Muscle of back (tissue), 11 donors: ENCODE data around the gene CLCN1. TPM values are rescaled to one million over a fixed set of nuclear protein-coding genes. Genes with fewer than 3 reads are reported as not detected.

ENCODE experiments used
- DNase-seq, 3 donors: peaks; one replicate each; pipeline versions ENCODE4 v3.0.0 to v3.0.0-alpha.2; 2013
- polyA plus RNA-seq, 10 donors: library from polyadenylated mRNA; unstranded; fragments of 120-200 nt; gene quantifications; one replicate each; pipeline ENCODE4 v1.2.1, GENCODE V29; 2013; ENCODE audit not compliant: insufficient read length in 10 of 10

Gene CLCN1
- polyA plus RNA-seq, 10 donors: 0.30 to 5.1 (median 1.3) TPM

DNA sequence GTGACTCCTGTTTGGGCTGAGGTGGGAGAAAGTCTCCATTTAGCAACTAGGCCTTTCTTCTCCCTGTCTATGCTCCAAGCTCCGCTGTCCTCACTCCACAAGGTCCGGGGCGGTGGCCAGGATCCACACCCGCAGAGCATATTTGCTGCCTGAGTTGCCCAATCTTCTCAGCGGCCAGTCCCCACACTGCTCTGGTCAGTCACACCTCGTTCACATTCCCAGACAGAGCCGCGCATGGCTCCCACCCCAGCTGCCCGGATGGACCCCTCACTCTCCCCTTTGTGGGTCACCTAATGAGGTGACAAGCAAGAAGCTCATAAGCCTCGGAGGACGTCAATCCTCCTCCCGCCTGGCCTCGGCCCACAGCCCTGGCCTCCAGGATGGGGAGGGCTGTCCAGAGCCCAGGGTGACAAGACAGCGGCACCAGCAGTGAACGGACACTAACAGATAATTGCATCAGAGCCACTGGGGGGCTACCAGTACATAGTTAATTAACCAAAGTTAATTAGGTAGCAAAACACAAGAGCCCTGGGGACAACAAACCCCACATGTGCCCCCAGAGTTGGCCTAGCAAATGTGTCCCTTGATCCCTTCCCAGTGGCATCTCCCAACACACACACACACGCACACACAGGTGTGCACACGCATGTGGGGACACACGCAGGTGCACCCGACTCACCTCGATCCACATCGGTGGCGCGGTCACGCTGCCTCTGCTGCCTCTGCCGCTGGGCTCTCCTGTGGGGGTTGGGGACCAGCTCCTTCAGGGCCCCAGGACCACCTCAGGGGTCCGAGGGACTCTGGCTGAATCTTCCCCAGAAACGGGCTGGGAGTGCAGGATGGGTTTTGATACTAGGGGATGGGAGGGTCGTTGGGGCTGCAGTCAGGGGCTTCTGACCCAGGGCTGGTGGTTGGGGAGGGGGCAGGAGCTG is 81.0 kb downstream of the CLCN1 start:
- no peak for DNase-seq

DNA sequence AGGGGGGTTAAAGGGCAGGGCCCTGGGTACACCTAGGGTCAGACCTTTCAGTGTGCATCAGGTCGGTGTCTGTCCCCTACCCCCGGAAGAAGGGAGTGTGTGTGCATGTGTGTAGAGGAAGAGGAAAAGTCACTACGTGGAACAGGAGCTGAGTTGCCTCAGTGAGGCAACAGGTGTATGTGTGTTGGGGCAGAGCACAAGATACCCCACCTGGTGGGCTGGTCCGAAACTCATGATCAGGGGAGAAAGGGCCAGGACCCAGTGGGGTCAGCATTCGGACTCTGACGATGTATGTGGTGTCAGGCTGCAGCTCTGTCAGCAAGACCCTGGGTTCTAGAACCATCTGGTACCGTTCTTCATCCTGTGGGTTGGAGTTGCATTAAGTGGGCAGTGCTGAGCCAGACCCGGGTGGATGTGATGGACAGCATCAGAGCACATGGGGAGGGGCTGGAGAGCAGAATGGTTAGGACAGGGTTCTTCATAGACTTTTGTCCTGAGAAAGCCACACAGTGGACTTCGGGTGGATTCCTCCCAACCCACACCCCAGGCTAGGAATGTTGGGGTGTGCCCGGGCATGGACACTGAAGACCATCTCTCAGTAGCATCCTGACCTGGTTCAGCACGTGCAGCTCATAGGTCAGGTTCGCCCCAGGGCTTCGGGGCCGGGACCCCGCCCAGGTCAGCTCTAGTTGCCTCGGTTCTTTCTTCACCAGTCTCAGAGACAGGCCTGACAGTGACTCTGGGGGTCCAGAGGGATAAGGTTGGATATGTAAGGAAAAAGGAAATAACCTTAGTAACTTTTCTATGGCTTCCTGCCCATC is 82.0 kb downstream of the CLCN1 start:
- DNase-seq: no peak

DNA sequence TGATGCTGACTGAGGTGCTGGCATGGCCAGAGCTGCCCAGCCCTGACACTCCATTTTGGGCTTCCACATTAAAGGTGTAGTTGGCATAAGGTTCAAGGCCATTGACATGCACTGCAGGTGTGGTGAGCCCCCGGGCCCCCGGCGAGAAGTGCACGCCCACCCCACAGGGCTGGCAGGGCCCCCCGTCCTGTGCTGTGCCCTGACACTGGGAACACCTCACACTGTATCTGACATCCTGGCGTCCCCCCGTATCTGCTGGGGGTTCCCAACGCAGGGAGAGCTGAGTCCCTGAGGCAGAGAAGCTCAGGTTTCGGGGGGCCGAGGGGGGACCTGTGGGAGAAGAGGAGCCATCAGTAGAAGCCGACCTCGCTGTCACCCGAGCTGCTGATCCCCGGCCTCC is 82.7 kb downstream of the CLCN1 start:
- DNase-seq: no peak

DNA sequence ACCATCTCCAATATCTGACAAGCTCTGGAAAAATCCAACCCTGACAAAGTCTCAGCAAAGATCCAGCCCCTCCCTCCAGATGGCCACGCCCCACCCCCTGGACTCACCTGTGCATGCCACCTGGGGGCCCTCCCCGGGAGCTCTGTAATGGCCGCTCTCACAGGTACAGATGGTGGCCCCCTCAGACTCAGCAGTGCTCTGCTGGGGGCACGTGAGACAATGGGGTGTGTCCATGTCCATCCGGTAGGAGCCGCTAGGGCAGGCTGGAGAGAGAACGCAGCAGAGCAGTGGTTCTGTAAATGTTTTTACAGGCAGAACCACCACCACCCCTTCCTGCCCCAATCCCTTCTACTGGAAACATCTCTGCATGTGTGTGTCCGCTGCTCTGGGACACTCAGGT is 83.2 kb downstream of the CLCN1 start:
- no peak for DNase-seq

DNA sequence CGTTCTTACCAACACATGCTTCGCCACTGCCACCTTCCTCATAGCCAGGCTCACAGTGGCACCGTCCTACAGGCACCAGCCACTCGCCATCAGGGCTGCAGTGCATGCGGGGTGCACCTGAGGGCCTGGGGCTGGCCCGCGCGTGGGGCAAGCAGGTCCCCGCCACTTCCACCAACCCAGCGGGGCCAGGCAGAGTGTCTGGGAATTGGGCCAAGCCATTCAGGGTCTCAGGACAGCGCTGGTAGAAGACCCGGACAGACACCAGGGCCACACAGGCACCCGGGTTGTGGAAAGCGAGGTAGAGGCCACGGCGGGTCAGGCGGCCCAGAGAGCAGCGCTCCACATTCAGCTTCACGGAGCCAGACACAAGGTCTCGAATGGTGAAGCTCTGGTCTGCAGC is 83.7 kb downstream of the CLCN1 start:
- DNase-seq: no peak

DNA sequence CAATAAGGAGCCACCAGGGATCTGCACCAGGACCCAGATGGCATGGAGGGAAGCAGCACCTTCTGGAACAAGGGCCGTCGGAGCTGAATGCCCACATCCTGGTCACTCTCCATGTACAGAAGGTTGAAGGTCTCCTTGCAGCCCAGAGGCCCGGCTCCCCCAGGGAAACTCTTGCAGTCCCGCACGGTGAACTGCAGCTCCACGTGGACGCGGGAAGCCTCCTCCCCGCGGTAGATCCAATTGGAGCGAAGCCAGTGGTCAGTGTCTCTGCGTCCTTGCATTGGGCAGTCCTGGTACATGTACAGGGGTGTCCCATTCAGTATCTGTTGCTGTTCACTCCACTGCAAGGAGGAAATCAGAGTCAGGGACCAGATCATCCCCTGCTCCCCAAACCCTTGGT is 85.4 kb downstream of the CLCN1 start:
- DNase-seq: no peak

Other genes starting within 250 kb of the CLCN1 start
- not detected for gene PIP, start 184.0 kb upstream of the CLCN1 start, polyA plus RNA-seq
- gene TAS2R39, start 132.7 kb upstream of the CLCN1 start, polyA plus RNA-seq: not detected
- not detected for gene TAS2R40, start 94.1 kb upstream of the CLCN1 start, polyA plus RNA-seq
- 10 to 100 TPM; 65.5 to 92.8 (median 81.4) TPM for gene GSTK1, start 52.7 kb upstream of the CLCN1 start, polyA plus RNA-seq
- 1 to 10 TPM in 4 of 10 donors, under 1 TPM in 6; 0.46 to 1.3 (median 0.90) TPM for gene TMEM139, start 31.2 kb upstream of the CLCN1 start, polyA plus RNA-seq
- 10 to 100 TPM; 16.1 to 30.9 (median 25.3) TPM for gene CASP2, start 27.8 kb upstream of the CLCN1 start, polyA plus RNA-seq
- gene FAM131B, start 46.6 kb downstream of the CLCN1 start, polyA plus RNA-seq: 1 to 10 TPM; 1.5 to 3.0 (median 2.3) TPM
- 100 to 1,000 TPM; 156 to 277 (median 198) TPM for gene ZYX, start 65.2 kb downstream of the CLCN1 start, polyA plus RNA-seq
- gene EPHA1, start 92.7 kb downstream of the CLCN1 start, polyA plus RNA-seq: 1 to 10 TPM; 2.5 to 8.8 (median 4.7) TPM
- not detected for gene TAS2R60, start 127.3 kb downstream of the CLCN1 start, polyA plus RNA-seq
- gene TAS2R41, start 161.8 kb downstream of the CLCN1 start, polyA plus RNA-seq: not detected